ENCODE data around the gene CRYBB2.

DNA sequence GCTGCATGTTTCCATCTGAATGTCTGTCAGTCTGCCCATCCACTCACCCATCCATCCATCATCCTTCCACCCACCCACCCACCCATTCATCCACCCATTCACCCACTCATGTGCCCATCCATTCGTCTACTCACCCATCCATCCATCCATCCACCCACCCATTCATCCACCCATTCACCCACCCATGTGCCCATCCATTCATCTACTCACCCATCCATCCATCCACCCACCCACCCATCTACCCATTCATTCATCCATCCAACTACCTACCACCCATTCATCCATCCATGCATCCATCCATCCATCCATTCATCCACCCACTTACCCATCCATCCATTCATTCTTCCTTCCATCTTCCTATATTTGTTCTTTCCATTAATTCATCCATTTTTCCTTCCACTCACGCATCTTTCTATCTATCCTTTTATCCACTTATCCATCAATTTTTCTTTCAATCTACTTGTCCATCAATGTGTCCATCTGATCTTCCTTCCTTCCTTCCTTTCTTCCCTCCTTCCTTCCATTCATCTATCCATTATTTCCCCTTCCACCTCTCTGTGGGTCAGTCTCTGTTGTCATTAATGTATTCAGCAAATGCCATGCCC is 11.8 kb upstream of the CRYBB2 start:
- TF ChIP-seq CTCF (IDR thresholded peaks at IDR 0.05), result no peak
- no peak for TF ChIP-seq POLR2A (IDR thresholded peaks at IDR 0.05)
